Astrocyte (in vitro differentiated cells and primary cell): ENCODE results near the gene NPR1. TPM values are rescaled to one million over a fixed set of nuclear protein-coding genes. Genes with fewer than 3 reads are reported as not detected.

ENCODE experiments used
- DNase-seq: peaks from one replicate; pipeline ENCODE4 v3.0.0-alpha.2; 2010; ENCODE audit warnings: low read depth
- FAIRE-seq: peaks from 2 replicates; lab custom pipeline; 2011; peaks lifted over from hg19 to GRCh38; lab: Jason Lieb, UNC
- H2AFZ ChIP-seq: 2 replicates; pipeline ENCODE4 v1.6.0; 2012; ENCODE audit warnings: low read depth, low read length, inconsistent platforms
- H3K27ac ChIP-seq: 2 replicates; pipeline ENCODE4 v1.5.1; 2011; ENCODE audit warnings: low read depth, low read length, inconsistent platforms
- H3K27me3 ChIP-seq: 2 replicates; pipeline ENCODE4 v1.6.0; 2011; ENCODE audit warnings: low read length, inconsistent platforms; ENCODE audit not compliant: insufficient read depth
- H3K36me3 ChIP-seq: 2 replicates; pipeline ENCODE4 v1.5.1; 2011; ENCODE audit warnings: low read length, inconsistent platforms; ENCODE audit not compliant: insufficient read depth
- H3K4me1 ChIP-seq: 2 replicates; pipeline ENCODE4 v1.5.1; 2011; ENCODE audit warnings: low read length, inconsistent platforms; ENCODE audit not compliant: insufficient read depth
- H3K4me2 ChIP-seq: 2 replicates; pipeline ENCODE4 v1.6.0; 2012; ENCODE audit warnings: low read length, inconsistent platforms
- H3K4me3 ChIP-seq: 2 replicates; pipeline ENCODE4 v1.5.1; 2011; ENCODE audit warnings: low read depth, mild to moderate bottlenecking, low read length, inconsistent platforms; ENCODE audit not compliant: insufficient read depth
- H3K79me2 ChIP-seq: 2 replicates; pipeline ENCODE4 v1.6.0; 2012; ENCODE audit warnings: mild to moderate bottlenecking, low read length, inconsistent platforms; ENCODE audit not compliant: insufficient read depth
- H3K9ac ChIP-seq: 2 replicates; pipeline ENCODE4 v1.6.0; 2012; ENCODE audit warnings: mild to moderate bottlenecking, low read length, inconsistent platforms
- H3K9me3 ChIP-seq: 2 replicates; pipeline ENCODE4 v1.5.1; 2012; ENCODE audit warnings: low read depth, mild to moderate bottlenecking, low read length, inconsistent platforms; ENCODE audit not compliant: insufficient read depth
- H4K20me1 ChIP-seq: 2 replicates; pipeline ENCODE4 v1.6.0; 2012; ENCODE audit warnings: low read length, inconsistent platforms; ENCODE audit not compliant: insufficient read depth
- H3K27ac Mint-ChIP-seq: one replicate; pipeline ENCODE4 v1.8.0; 2021; ENCODE audit warnings: mild to moderate bottlenecking, mixed read lengths; ENCODE audit not compliant: unreplicated experiment
- H3K27me3 Mint-ChIP-seq: one replicate; pipeline ENCODE4 v1.8.0; 2021; ENCODE audit warnings: low read depth, mixed read lengths; ENCODE audit not compliant: unreplicated experiment
- H3K36me3 Mint-ChIP-seq: one replicate; pipeline ENCODE4 v1.8.0; 2021; ENCODE audit warnings: low read depth, mixed read lengths; ENCODE audit not compliant: unreplicated experiment
- H3K4me1 Mint-ChIP-seq: one replicate; pipeline ENCODE4 v1.8.0; 2021; ENCODE audit warnings: low read depth, mixed read lengths; ENCODE audit not compliant: unreplicated experiment
- H3K4me3 Mint-ChIP-seq: one replicate; pipeline ENCODE4 v1.8.0; 2021; ENCODE audit warnings: mild to moderate bottlenecking, moderate library complexity, mixed read lengths; ENCODE audit not compliant: unreplicated experiment
- H3K9me3 Mint-ChIP-seq: one replicate; pipeline ENCODE4 v1.8.0; 2021; ENCODE audit warnings: mild to moderate bottlenecking, mixed read lengths; ENCODE audit not compliant: unreplicated experiment
- CTCF ChIP-seq: IDR thresholded peaks from 2 replicates; pipeline ENCODE4 v1.5.1; 2011; ENCODE audit warnings: low read depth, mild to moderate bottlenecking, inconsistent platforms, low read length, moderate library complexity; ENCODE audit not compliant: insufficient read depth
- EZH2 ChIP-seq: IDR thresholded peaks from 2 replicates; pipeline ENCODE4 v1.6.1; 2012; ENCODE audit warnings: mild to moderate bottlenecking, low read length, inconsistent platforms; ENCODE audit not compliant: insufficient read depth
- total RNA-seq: library from RNA; stranded (reverse); gene quantifications from 2 replicates; pipeline ENCODE4 v1.2.1, GENCODE V29; 2021

The NPR1 gene
- total RNA-seq, 1 donor from 2014 or later: 0.11 TPM

- Histone ChIP-seq H3K9ac (no peak overlapping the region), H3K79me2 (peaks cover 5% of the 10 kb centered on the region), H3K4me3 (no peak overlapping the region), H3K36me3 (peaks cover 18% of the 10 kb centered on the region), H3K9me3 (no peaks in the 10 kb centered on the region), H2AFZ (no peak overlapping the region), H3K27ac (no peak overlapping the region), H3K4me1 (peaks cover 6% of the 10 kb centered on the region), H3K4me2 (no peak overlapping the region), H4K20me1 (peaks cover 18% of the 10 kb centered on the region), H3K27me3 (no peaks in the 10 kb centered on the region)
- Mint-ChIP-seq H3K9me3 (peaks cover 2% of the 10 kb centered on the region), H3K4me3 (no peak overlapping the region), H3K36me3 (peaks cover 11% of the 10 kb centered on the region), H3K27ac (no peak overlapping the region), H3K27me3 (no peaks in the 10 kb centered on the region), H3K4me1 (peaks cover 9% of the 10 kb centered on the region)
- TF ChIP-seq EZH2: no peak
- TF ChIP-seq CTCF: no peak
- DNase-seq: no peak
- FAIRE-seq: no peak
These were observed 29.2 kb upstream of the NPR1 start for GRCh38 chr1:153649137-153649862.

- no peak for DNase-seq
- no peak overlapping the region for H3K27ac Mint-ChIP-seq
- Histone ChIP-seq H4K20me1 (peaks cover 12% of the 10 kb centered on the region), H3K4me1 (peaks cover 6% of the 10 kb centered on the region), H3K4me2 (no peak overlapping the region), H3K36me3 (peaks cover 12% of the 10 kb centered on the region), H3K79me2 (no peaks in the 10 kb centered on the region), H2AFZ (no peak overlapping the region), H3K9me3 (no peaks in the 10 kb centered on the region), H3K27ac (no peak overlapping the region), H3K9ac (no peak overlapping the region), H3K27me3 (no peaks in the 10 kb centered on the region), H3K4me3 (no peak overlapping the region)
- peaks cover 2% of the 10 kb centered on the region for H3K9me3 Mint-ChIP-seq
- H3K36me3 Mint-ChIP-seq: peaks cover 10% of the 10 kb centered on the region
- peaks cover 9% of the 10 kb centered on the region for H3K4me1 Mint-ChIP-seq
- H3K4me3 Mint-ChIP-seq: no peak overlapping the region
- no peak for FAIRE-seq
- TF ChIP-seq EZH2 (no peak), CTCF (no peak)
- no peaks in the 10 kb centered on the region for H3K27me3 Mint-ChIP-seq
These were observed 28.6 kb upstream of the NPR1 start for GRCh38 chr1:153649863-153650235.

GRCh38 chr1:153651771-153652170 lies 26.7 kb upstream of the NPR1 start:
- no peak overlapping the region for H3K4me2 ChIP-seq
- FAIRE-seq: no peak
- no peaks in the 10 kb centered on the region for H3K27me3 ChIP-seq
- Mint-ChIP-seq H3K27me3 (no peaks in the 10 kb centered on the region), H3K36me3 (peaks cover 1% of the 10 kb centered on the region), H3K4me1 (peaks cover 9% of the 10 kb centered on the region), H3K4me3 (no peak overlapping the region), H3K9me3 (peaks cover 2% of the 10 kb centered on the region), H3K27ac (no peak overlapping the region)
- H3K79me2 ChIP-seq: no peaks in the 10 kb centered on the region
- H4K20me1 ChIP-seq: no peaks in the 10 kb centered on the region
- H3K36me3 ChIP-seq: no peaks in the 10 kb centered on the region
- no peak for DNase-seq
- H2AFZ ChIP-seq: no peak overlapping the region
- no peak overlapping the region for H3K27ac ChIP-seq
- no peak for TF ChIP-seq CTCF
- TF ChIP-seq EZH2: no peak
- no peak overlapping the region for H3K4me3 ChIP-seq
- H3K9ac ChIP-seq: no peak overlapping the region
- peaks cover 6% of the 10 kb centered on the region for H3K4me1 ChIP-seq
- no peaks in the 10 kb centered on the region for H3K9me3 ChIP-seq
